ENCODE results near the gene SPATA20. TPM values are rescaled to one million over a fixed set of nuclear protein-coding genes. Genes with fewer than 3 reads are reported as not detected.

SPATA20 gene
- total and polyA plus RNA-seq, 2 of the 8 experiments (the other 6 are each of a cell fraction or from before 2014, with no cell fraction given) = 16.2 to 17.5 TPM

GRCh38 chr17:50521514-50521913 is 25.5 kb upstream of the SPATA20 start:
- Histone ChIP-seq H2AFZ (ENCODE audit: low read length) (no peak overlapping the region), H3K4me3 (ENCODE audit: extremely low read depth in 1 of 4, insufficient read depth in 2 of 4, low read depth in 3 of 4, low read length in 4 of 4) (no peak overlapping the region), H4K91ac (replicated peaks; ENCODE audit: insufficient read length, low read length) (no peak overlapping the region), H3K27me3 (replicated peaks in 1 of 4; ENCODE audit: control insufficient read depth in 3 of 4, extremely low read depth in 1 of 4, insufficient read depth in 3 of 4, low read length in 3 of 4) (no peaks in the 10 kb centered on the region; a peak in 1 of 7 replicates), H2BK12ac (ENCODE audit: low read depth, low read length) (no peak overlapping the region), H3K9me3 (ENCODE audit: insufficient read depth in 2 of 2, low read depth in 1 of 2, low read length in 1 of 2) (no peaks in the 10 kb centered on the region), H4K20me1 (replicated peaks in 1 of 2; ENCODE audit: control insufficient read depth in 1 of 2, insufficient read depth in 2 of 2, low read length in 2 of 2) (no peaks in the 10 kb centered on the region), H3K79me2 (ENCODE audit: control insufficient read depth in 1 of 2, insufficient read depth in 2 of 2, low read length in 2 of 2) (no peaks in the 10 kb centered on the region), H2AK5ac (ENCODE audit: low read depth, low read length) (no peak overlapping the region), H2BK15ac (ENCODE audit: low read length) (no peak overlapping the region), H3K23ac (ENCODE audit: insufficient read length) (no peak overlapping the region), H3K9ac (replicated peaks in 1 of 4; ENCODE audit: extremely low read depth in 1 of 4, low read depth in 3 of 4, low read length in 3 of 4) (no peak overlapping the region), H3K23me2 (ENCODE audit: low read depth, low read length) (no peaks in the 10 kb centered on the region; the same call in 1 of the 2 replicates), H2BK120ac (replicated peaks; ENCODE audit: low read depth, low read length) (no peak overlapping the region), H2BK5ac (ENCODE audit: low read depth, low read length) (no peak overlapping the region), H4K8ac (ENCODE audit: extremely low read depth, insufficient read depth, low read length) (no peak overlapping the region), H3K4me1 (replicated peaks in 1 of 4; ENCODE audit: control insufficient read depth in 3 of 4, insufficient read depth in 4 of 4, low read length in 3 of 4) (no peaks in the 10 kb centered on the region; a peak in 1 of 7 replicates), H2BK20ac (ENCODE audit: low read length) (no peak overlapping the region), H3K14ac (ENCODE audit: insufficient read length) (no peak overlapping the region), H3K27ac (ENCODE audit: low read depth, low read length) (no peak overlapping the region), H3K56ac (replicated peaks; ENCODE audit: insufficient read length, low read depth, low read length) (no peak overlapping the region), H3K18ac (ENCODE audit: extremely low read depth, low read length) (no peak overlapping the region), H3K4me2 (ENCODE audit: insufficient read depth in 1 of 2, low read depth in 2 of 2, low read length in 2 of 2) (no peak overlapping the region), H3K79me1 (ENCODE audit: low read depth, low read length) (no peaks in the 10 kb centered on the region), H3K36me3 (ENCODE audit: control insufficient read depth in 2 of 4, insufficient read depth in 4 of 4, low read length in 3 of 4) (no peaks in the 10 kb centered on the region), H3K4ac (replicated peaks; ENCODE audit: insufficient read length, low read depth, low read length) (no peak overlapping the region), H4K5ac (ENCODE audit: insufficient read length, low read depth, low read length) (no peak overlapping the region)
- 100% methylated on average over 2 of the region's 2 CpGs; no CpG with 5 or more reads in 1 of the 2 experiments for WGBS, 2 experiments (ENCODE audit: extremely low coverage in 1 of 2, insufficient coverage in 1 of 2, insufficient read length in 1 of 2, insufficient replicate concordance in 2 of 2, low coverage in 1 of 2, low lambda C conversion rate in 2 of 2, missing lambda C conversion rate in 1 of 2)
- CTCF ChIA-PET (ENCODE audit: partially characterized antibody) = interaction anchor here (0.8 to 2.7 kb wide), 11 partner anchors 9 to 173 kb away, joined by 3 to 9 read pairs (median 4); no protein-coding TSS in a partner anchor
- FAIRE-seq = no peak
- no peak for DNase-seq (ENCODE audit: low read depth in 1 of 2, low spot score in 2 of 2)
- POLR2A ChIA-PET (ENCODE audit: partially characterized antibody) = interaction anchor here (2.4 kb wide), 1 partner anchor 11 kb away, joined by 13 read pairs; the partner anchor contains the start of gene EPN3
- TF ChIP-seq JUN (IDR thresholded peaks at IDR 0.05; ENCODE audit: low read depth, low read length) (no peak), BRCA1 (IDR thresholded peaks at IDR 0.05; ENCODE audit: low read depth, low read length) (no peak), FOSL1 (IDR thresholded peaks at IDR 0.05; ENCODE audit: insufficient read depth, low read depth, low read length) (no peak), YY1 (IDR thresholded peaks at IDR 0.05; ENCODE audit: low read depth, low read length) (no peak), SIX5 (IDR thresholded peaks at IDR 0.05; ENCODE audit: low read depth, low read length) (no peak), KDM5A (IDR thresholded peaks at IDR 0.05; ENCODE audit: low read length) (no peak), KDM4A (IDR thresholded peaks at IDR 0.05; ENCODE audit: low read depth, low read length, severe bottlenecking) (no peak), TEAD4 (IDR thresholded peaks at IDR 0.05; ENCODE audit: low read depth, low read length) (no peak), BCL11A (IDR thresholded peaks at IDR 0.05; ENCODE audit: low read depth in 2 of 2, low read length in 2 of 2) (no peak), SAP30 (IDR thresholded peaks at IDR 0.05; ENCODE audit: insufficient read depth, insufficient replicate concordance, low read length) (no peak), GABPA (IDR thresholded peaks at IDR 0.05; ENCODE audit: borderline replicate concordance, insufficient read depth, low read length) (no peak)
- TF ChIP-seq, protein P1, sequence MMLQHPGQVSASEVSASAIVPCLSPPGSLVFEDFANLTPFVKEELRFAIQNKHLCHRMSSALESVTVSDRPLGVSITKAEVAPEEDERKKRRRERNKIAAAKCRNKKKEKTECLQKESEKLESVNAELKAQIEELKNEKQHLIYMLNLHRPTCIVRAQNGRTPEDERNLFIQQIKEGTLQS (IDR thresholded peaks at IDR 0.05; ENCODE audit: insufficient read depth, low read depth, low read length) = no peak
- TF ChIP-seq, protein P2, sequence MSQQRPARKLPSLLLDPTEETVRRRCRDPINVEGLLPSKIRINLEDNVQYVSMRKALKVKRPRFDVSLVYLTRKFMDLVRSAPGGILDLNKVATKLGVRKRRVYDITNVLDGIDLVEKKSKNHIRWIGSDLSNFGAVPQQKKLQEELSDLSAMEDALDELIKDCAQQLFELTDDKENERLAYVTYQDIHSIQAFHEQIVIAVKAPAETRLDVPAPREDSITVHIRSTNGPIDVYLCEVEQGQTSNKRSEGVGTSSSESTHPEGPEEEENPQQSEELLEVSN (IDR thresholded peaks at IDR 0.05) = no peak
